Fibroblast of skin of right biceps (primary cell): ENCODE results near the gene TMEM156.
A peak's percentile ranks its signal among the peaks of the same experiment; 100 is the strongest.

Experiments used
- DNase-seq: peaks from one replicate; pipeline ENCODE4 v3.0.0-alpha.2; 2013

The TMEM156 gene

DNA sequence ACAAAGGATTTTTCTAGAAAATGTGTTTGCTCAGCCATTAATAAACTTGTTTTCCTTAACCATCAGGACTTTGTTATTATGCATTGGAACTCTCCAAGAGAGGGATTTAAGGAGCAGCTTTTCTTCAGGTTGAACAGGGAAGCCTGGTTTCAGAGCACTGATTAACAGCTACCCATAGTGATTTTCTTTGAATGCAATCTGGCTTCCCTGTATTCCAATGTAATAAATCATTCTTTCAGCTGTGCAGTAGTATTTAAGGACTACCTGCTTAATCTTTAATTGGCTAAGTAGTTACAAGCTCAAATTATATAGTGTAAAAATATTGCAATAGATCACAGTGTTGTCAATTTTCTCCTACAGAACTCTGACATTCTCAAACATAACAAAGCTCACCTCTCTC lies 77.5 kb downstream of the TMEM156 start:
- DNase-seq = no peak

DNA sequence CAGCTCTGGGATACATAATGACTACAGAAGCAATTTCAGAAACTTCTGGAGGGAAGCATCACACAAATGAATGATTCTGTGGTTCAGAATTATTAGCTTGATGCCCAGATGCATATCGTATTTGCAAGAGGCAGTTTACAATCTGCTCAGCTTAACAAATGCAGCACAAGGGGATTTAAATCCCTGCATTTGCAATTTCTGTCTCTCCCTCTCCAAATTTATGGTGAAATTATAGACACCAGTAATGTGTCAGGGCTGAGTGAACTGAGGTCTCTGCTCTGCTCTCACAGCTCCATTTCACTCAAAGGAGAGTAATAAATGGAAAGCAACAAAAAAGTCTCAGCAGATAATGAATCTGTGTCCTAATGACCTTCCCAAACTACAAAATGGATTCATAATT lies 80.2 kb downstream of the TMEM156 start:
- DNase-seq = no peak

DNA sequence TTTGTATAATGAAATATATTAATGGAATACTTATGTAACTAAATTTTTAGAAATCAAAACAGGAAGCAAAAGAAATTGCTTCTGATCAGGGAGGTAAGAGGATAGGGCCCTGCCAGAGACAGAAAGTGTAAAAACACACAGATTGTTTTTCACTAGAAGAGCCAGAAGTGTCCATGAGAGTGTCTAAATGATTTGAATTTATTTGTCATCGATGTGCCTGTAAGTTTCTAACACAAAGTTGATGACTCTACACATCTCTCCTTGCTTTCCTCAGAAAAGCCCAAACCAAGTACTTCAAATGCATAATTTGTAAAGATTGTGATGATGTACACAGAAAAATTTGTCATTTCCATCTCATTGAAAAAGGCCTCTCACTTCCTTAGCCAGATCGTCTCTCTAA lies 80.6 kb downstream of the TMEM156 start:
- peak; percentile 17 for DNase-seq

DNA sequence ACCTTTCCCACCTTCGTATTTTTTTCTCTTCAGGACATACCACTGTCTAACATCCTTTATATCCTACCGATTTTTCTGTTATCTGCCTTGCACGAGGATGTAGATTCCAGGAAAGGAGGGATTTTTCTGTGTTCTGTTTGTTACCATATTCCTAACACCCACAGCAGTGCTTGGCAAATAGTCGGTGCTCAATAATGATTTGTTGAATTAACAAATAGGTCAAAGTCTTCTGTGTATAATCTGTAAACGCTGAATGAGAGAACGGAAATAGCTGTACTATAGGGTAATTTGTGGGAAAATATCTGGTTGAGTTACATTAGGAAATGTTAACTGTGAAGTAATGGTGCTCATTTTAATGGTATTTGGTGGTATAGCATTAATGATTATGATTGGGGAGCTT lies 81.5 kb downstream of the TMEM156 start:
- peak; percentile 31 for DNase-seq

DNA sequence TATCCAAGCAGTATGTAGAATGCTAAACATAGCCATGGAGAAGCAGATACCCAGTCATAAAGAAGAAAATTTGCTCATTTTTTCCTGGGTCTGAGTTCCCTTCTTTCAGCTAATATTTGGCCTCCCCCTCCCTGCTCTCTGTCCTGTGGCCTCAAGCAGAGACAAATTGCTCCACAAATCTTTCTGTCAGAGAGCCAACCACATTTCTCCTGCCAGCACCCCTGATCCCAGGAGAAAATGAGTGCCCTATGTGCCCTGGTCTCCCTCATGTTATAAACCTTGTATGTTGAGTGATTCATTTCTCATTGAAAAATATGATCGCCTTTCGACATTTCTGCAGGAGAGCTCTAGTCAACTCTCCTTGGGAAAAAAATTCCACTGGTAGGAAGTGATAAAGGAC lies 82.0 kb downstream of the TMEM156 start:
- peak; percentile 63 for DNase-seq

DNA sequence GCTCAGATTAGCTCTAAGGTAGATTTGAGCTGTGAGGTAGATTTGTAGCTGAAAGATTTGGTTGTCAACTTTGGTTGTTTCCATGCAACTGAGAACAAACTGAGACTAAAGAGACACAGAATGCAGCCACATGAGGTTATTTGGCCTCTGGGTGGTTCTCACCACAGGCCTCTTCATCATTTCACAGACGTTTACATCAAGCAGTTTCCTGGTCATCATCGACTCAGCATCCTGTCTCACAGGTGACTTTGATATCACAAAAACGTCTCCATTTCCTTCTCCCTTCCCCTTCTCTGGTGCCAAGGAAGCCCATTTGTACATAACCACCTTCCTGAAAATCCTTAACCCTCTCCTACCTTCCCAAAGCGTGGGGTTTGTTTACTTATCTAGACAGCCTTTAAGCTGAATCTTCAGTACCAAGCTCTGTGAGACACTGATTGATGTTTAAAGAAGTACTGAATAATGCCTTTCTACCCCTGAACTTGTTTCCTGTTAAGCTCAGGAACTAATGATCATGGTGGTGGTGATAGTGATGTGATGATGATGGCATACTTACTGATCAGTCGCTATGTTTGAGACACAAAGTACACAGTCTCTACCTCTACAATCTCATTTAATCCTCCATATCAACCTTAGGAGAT lies 82.7 kb downstream of the TMEM156 start:
- peak; percentile 55 for DNase-seq

DNA sequence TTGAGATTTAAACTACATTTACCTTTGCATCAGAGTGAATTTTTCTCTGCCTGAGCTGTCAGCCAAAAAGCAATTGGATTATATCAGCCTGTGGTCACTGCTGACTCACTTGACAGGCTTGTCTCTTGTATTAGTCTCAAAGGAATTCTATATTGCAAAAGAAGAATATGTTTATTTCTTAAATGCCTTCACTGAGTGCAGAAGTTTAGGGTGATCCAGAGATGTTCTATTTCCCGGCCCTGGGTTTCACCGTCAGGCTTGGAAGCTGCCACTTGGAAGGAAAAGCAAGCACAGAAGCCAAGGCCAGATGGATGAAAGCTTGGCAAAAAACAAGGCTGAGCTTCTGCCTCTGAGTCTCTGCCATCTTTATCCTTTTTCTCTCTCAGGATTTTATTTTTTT lies 83.7 kb downstream of the TMEM156 start:
- peak; percentile 94 for DNase-seq

DNA sequence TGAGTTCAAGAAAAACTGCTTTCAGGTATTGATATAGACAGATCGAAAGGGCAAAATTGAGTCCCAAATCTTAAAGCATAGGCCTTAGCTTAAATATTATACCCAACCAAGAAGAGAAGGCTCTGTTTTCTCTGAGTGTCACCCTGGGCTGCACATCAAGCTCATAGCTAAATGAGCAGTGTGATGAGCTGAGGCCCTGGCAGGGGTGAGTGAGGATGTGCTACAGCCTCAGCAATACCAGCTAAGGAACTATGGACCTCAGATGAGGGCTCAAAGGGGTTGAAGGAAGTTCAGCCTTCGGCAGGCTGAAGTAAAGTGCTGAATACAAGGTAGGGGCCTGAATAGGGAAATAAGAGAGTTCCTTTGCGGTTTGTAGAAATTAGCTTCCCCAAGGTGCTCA lies 85.3 kb downstream of the TMEM156 start:
- no peak for DNase-seq

DNA sequence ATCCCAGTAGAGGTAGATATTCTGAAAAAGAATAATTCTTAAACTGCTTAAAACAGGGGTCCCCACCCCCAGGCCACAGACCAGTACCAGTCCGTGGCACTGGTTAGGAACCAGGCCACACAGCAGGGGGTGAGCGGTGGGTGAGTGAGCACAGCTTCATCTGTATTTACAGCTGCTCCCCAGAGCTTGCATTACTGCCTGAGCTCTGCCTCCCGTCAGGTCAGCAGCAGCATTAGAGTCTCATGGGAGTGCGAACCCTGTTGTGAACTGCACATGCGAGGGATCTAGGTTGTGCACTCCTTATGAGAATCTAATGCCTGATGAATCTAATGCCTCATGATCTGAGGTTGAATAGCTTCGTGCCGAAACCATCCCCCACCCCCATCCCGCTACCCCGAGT lies 87.8 kb downstream of the TMEM156 start:
- no peak for DNase-seq

DNA sequence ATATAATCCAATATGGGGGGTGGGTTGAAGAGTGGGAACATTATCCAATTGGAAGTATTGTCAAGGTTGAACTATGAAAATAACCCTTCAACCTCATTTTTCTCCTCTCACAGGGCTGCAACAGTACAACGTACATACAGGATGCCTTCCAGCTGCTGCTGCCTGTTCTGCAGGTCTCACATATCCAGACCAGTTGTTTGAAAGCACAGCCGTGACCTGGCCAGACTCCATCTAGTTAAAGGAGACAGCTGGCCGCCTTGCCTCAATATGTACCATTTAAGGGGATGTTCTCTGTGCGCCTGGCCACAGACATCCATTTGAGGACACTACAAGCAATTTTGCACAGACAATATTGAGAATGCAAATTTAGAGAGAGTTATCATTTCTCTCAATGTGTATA lies 88.9 kb downstream of the TMEM156 start:
- no peak for DNase-seq

DNA sequence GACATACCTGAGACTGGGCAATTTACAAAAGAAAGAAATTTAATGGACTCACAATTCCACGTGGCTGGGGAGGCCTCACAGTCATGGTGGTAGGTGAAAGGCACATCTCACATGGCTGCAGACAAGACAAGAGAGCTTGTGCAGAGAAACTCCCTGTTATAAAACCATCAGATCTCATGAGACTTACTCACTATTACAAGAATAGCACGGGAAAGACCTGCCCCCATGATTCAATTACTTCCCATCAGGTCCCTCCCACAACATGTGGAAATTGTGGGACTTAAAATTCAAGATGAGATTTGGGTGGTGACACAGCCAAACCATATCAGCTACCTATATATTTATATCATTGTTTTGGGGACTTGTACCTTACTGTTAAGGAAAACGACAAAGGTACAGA lies 90.3 kb downstream of the TMEM156 start:
- DNase-seq = peak; percentile 50

DNA sequence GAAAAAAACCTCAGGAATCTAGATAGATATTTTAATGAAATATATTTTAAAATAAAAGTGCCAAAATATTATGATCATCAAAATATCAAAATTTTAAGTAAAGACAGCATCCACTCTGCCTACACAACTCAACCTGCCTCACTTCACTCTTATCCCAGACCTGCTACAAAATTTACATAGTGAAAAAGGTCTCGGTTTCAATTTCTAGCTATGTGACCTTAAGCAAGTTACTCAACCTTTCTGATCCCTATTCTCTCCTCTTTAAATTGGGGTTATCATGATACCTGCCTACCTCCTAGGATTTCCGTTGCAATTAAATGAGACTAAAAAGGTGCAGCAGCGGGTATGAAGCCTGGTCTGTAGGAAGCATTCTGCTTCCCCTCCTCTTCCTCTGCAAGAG lies 91.7 kb downstream of the TMEM156 start:
- DNase-seq = no peak

DNA sequence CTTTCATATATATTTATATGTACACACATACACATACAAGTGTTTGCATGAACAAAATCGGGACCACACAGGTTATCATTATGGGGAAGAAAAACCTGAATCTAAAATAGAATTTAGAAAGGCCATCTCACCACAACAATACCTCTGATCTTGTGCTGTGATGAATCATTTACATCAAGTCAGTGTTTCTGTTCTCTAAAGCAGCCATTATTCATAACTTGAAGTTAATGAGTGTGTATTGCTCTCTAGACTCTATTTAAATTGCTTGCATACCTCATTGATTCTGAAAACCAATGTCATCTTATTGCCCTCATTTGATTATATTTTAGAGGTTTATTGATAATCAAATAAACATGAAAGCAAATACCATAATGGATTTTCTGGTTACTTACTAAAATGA lies 93.0 kb downstream of the TMEM156 start:
- DNase-seq = no peak

DNA sequence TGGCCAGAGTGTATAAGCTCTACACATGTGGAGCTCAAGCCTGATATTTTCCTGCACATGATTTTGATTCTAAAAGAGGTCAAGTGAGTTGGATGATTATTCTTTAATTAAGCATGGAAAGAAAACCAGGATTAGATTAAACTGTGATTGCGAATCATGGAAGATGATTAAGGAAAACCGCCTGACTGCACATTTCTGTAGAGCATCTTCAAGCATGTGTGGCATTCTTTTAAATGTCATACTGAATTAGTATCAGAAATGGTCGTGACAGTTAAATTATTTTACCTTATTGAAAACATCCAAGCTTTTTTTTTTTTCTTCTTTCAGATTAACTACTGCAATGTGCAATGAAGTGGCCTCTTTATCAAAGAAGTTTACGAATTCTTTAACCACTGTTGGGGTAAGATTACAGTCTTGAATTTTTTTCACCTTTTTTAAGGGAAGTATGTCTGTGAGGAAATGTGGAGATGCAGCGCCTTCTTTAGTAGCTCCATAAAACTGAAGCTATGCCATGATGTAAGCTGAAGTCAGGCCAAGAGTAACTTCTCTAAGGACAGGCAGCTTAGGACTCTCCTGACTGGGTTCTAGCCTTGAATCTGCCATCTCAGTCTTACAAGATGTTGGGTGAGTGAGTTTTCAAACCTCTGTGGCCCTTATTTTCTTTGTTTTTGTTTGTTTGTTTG lies 96.7 kb downstream of the TMEM156 start:
- no peak for DNase-seq

DNA sequence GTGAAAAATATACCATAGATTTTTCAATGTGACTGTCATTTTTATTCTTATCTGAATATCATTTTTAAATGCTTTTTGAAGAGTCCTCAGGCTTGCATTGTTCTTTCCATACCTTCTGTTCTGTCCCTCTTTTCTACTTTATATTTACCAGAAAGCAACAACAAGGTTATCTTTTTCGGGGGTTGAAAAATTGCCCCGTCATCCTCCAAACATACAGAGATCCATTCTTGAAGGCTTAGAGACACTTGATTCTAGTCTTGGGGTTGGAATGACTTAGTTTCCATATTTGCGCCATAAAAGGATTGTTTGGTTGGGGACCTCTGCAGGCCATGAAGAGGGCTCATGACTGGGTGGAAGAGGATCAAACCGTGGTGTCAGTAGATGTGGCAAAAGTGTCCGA lies 101.1 kb downstream of the TMEM156 start:
- DNase-seq = no peak

DNA sequence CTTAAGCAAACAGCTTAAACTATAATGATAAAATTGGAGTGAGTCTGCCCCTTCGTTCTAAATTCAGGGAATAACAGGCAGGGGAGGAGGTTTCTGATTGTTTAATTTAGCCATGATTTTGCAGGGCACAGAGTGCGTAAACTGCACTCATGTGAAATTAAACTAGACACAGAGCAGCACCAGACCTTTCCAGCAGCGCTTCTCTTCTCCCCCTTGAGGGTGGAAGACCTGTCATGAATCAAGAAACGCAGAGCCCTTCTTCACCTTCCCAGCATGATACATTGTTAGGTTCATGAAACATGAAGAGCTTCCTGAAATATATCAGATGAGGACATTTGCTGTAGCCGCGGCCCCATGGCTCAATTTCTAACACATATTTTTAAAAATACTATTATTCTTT lies 101.5 kb downstream of the TMEM156 start:
- DNase-seq = no peak

DNA sequence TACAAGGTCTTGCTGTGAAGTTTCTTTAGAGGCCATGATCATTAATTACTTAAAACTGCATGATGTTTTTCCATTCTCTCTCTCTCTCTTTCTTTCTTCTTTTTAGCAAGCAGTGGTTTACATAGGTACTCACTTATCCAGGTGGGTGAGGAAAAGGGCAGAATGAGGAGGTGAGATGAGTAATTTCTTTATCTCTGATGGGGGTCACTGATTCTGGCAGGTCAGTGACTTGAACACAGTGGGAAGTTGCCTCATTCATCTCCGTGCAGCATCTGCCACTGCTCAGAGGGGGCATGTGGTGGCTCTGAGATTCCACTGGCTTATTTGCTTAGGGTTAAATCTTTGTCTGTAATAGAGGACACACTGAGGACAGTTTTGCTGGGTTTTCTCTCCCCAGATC lies 102.0 kb downstream of the TMEM156 start:
- no peak for DNase-seq

DNA sequence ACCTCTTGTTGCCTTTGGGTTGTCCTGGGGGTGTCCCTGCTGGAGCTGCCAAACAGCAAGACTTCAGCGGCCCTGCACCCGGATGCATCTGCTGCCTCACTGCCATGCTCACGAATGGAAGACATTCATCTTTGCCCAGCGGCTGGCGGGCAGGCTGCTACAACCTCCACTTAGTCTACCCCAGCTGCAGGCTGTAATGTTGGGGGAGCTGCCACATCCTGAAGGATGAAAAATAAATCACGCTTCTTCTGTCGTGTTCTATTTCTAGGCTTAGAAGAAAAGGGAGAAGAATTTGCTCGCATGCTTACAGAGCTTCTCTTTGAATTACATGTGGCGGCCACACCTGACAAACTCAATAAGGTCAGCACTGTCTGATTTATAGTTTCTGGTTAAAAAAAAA lies 103.2 kb downstream of the TMEM156 start:
- DNase-seq = no peak

DNA sequence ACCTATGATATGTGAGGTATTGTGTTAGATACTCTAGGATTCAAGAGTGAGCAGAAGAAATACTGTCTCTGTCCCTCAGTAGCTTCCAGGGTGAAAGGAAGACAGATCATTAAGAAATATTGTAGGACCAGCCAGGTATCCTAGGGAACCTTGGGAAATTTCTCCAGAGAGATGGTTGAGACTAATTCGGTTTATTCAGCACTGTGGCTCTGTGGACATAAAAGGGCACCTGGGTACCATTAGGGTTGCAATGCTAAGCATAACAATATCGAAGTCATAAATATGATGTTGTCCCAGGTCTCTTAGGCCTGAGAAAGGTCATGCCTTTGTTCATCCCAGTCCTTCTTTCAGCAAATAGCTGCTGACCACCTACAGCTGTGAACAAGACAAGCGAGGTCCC lies 103.6 kb downstream of the TMEM156 start:
- DNase-seq = no peak

DNA sequence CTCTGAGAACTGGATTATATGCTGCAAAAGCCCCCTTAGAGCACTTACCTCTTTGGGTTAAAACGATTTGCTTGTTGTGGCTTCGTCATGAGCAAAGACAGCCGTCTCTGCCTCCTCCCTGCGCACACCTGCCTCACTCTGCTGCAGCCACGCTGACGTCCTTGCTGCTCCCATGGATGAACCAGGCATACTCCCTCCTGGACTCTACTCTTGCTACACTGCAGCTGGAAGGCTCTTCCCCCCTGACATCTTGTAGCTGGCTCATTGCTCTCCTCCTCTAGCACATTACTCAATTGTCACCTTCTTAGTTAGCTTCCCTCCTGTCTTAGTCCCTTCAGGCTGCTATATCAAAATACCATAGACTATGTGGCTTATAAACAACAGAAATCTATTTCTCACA lies 105.3 kb downstream of the TMEM156 start:
- no peak for DNase-seq

DNA sequence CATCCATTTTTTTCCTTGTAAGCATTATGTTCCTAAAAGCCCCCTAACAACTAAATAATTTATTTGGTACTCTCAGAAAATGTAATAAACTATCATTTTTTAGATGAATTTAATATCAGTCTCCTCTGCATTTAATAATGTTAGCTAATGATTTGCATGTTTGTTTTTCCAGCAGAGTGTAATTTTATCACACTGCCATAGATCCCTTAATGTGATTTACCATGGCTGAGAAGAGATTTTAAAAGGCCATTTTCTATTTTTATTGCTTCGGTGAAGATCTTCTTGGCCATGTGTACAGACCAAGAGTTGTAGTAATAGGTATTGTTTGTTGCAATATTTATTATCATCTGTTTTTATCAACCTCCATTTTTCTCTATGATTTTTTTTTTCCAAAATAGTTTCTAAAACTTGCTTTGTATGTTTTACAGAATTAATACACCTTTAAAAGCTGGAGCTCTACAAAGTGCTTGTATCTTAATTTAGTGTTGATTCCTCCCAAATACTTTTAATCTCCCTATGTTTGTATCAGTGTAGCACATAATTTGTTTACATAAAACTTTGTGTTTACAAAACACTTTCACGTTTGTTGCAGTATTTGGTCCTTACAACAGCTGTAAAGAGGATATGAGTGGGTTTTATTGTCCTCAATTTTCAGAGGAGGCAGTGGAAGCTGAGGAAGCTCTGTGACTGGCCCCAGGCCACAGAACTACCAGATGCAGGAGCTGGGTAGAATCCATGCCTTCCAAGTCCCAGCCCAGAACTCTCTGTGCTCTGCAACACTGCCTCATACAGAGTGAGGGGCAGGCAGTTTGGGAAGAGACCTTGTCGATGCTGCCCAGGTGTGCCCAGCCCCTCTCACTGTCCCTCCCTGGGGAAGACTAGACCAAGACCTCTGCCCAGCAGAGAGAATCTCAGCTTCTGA lies 106.5 kb downstream of the TMEM156 start:
- DNase-seq = no peak

DNA sequence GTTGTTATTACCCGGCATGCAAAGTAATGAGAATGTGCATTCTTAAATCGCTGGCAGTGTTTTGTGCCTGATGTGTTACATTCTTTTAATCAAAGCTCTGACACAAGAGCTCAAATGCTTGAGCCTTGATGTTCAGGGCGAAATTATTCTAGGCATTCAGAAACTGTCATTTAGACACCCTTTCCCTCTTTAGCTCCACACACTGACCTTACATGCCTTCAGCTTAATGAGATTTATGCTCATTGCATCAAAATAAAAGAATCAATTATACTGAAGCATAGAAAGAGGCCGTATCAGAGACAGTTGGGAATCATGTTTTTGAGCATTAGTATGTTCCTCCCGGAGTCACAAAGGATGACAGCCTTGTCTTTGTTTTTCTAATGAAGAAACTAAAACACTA lies 107.9 kb downstream of the TMEM156 start:
- DNase-seq = no peak

DNA sequence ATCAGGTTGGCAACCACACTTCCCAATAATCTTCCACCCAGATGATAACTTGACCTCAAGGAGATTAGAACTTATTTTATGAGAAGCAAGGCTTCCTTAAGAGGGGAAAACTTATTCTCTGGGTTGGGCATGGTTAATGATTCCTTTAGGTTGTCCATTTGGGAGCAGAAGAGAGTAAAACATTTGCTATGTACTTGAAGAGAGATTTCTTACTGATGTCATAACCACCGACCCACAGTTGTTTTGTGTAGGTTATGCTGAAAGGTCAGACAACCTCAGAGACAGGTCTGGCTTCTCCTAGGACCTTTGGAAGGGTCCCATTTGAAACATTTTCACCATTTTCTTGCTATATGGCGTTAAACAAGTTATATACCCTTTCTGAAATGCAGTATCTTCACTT lies 108.5 kb downstream of the TMEM156 start:
- DNase-seq = no peak

DNA sequence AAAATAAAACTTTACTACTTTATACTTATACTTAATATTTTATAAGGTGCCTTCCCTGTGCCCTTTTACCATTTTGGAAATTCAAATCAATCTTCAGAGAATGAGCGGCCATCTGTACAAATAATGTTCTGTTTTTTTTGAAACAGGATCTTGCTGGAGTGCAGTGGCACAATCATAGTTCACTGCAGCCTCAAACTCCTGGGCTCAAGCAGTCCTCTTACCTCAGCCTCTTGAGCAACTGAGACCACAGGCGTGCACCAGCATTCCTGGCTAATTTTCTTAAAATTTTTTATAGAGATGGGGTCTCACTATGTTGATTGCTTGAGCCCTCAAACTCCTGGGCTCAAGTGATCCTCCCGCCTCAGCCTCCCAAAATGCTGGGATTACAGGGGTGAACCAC lies 111.1 kb downstream of the TMEM156 start:
- no peak for DNase-seq
